ENCODE data around the gene INCENP. TPM values are rescaled to one million over a fixed set of nuclear protein-coding genes. Genes with fewer than 3 reads are reported as not detected.

The INCENP gene
- total RNA-seq, 1 donor from 2014 or later: 3.4 TPM

DNA sequence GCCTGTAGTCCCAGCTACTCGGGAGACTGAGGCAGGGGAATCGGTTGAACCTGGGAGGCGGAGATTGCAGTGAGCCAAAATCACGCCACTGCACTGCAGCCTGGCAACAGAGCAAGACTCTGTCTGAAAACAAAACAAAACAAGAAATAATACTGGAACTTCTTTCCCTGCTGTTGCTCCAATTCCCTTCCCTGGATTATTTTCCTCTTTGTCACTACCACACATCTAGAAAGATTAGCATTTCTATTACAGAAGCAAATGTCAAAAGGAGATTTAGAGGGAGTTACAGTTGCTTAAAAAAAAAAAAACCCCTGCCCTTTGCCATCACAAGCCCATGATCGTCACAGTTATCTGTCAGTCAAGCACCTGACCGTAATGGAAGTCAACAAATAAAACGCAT is 48.5 kb downstream of the INCENP start:
- Histone ChIP-seq H3K27me3 (ENCODE audit: control insufficient read depth, insufficient read depth, low read length) (peaks cover 1% of the 10 kb centered on the region), H3K4me3 (ENCODE audit: low read depth, low read length) (no peak overlapping the region), H3K36me3 (ENCODE audit: control insufficient read depth, insufficient read depth, low read length) (no peaks in the 10 kb centered on the region)
- no peak for FAIRE-seq
- no peak for DNase-seq (ENCODE audit: low read depth)
- TF ChIP-seq CTCF (IDR thresholded peaks at IDR 0.05; ENCODE audit: insufficient read depth, low read length, severe bottlenecking): no peak

GRCh38 chr11:62176766-62177165 is 53.0 kb downstream of the INCENP start:
- DNase-seq (ENCODE audit: low read depth): no peak
- no peak for TF ChIP-seq CTCF (IDR thresholded peaks at IDR 0.05; ENCODE audit: insufficient read depth, low read length, severe bottlenecking)
- no peak for FAIRE-seq
- Histone ChIP-seq H3K36me3 (ENCODE audit: control insufficient read depth, insufficient read depth, low read length) (no peaks in the 10 kb centered on the region), H3K27me3 (ENCODE audit: control insufficient read depth, insufficient read depth, low read length) (no peaks in the 10 kb centered on the region), H3K4me3 (ENCODE audit: low read depth, low read length) (no peak overlapping the region)

GRCh38 chr11:62179995-62180394 is 56.2 kb downstream of the INCENP start:
- no peak for FAIRE-seq
- H3K27me3 ChIP-seq (ENCODE audit: control insufficient read depth, insufficient read depth, low read length): peaks cover 2% of the 10 kb centered on the region
- no peak for DNase-seq (ENCODE audit: low read depth)

DNA sequence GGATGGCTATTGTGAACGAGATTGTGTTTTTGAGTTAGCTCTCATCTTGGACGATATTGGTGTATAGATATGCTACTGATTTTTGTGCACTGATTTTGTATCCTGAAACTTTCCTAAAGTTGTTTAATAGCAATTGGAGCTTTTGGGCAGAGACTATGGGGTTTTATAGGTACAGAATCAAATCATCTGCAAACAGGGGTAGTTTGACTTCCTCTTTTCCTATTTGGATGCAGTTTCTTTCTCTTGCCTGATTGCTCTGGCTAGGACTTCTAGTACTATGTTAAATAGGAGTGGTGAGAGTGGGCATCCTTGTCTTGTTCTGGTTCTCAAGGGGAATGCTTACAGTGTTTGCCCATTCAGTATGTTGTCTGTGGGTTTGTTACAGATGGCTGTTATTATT is 57.3 kb downstream of the INCENP start:
- H3K4me3 ChIP-seq (ENCODE audit: low read depth, low read length): no peak overlapping the region
- FAIRE-seq (no peak), DNase-seq (ENCODE audit: low read depth) (no peak)
- TF ChIP-seq CTCF (IDR thresholded peaks at IDR 0.05; ENCODE audit: insufficient read depth, low read length, severe bottlenecking): no peak
- H3K36me3 ChIP-seq (ENCODE audit: control insufficient read depth, insufficient read depth, low read length): no peaks in the 10 kb centered on the region
- peaks cover 2% of the 10 kb centered on the region for H3K27me3 ChIP-seq (ENCODE audit: control insufficient read depth, insufficient read depth, low read length)

More at GRCh38 chr11:62179995-62180394, 56.2 kb downstream of the INCENP start:
- H3K36me3 ChIP-seq (ENCODE audit: control insufficient read depth, insufficient read depth, low read length): no peaks in the 10 kb centered on the region
- TF ChIP-seq CTCF (IDR thresholded peaks at IDR 0.05; ENCODE audit: insufficient read depth, low read length, severe bottlenecking): no peak
- H3K4me3 ChIP-seq (ENCODE audit: low read depth, low read length): no peak overlapping the region

DNA sequence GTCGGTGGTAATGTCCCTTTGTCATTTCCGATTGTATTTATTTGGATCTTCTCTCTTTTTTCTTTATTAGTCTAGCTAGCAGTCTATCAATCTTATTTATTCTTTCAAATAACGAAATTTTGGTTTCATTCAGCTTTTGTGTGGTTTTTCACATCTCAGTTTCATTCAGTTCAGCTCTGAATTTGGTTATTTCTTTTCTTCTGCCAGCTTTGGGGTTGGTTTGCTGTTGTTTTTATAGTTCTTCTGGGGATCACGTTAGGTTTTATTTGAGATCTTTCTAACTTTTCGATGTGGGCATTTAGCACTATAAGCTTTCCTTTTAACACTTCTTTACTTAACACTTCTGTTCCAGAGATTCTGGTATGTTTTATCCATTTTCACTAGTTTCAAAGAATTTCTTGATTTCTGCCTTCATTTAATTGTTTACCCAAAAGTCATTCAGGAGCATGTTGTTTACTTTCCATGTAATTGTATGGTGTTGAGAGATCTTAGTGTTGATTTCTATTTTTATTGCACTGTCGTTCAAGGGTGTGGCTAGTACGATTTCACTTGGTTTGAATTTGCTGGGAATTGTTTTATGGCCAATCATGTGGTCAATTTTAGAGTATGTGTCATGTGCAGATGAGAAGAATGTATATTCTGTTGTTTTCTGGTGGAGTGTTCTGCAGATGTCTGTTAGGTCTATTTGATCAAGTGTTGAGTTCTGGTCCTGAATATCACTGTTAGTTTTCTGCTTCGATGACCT is 58.5 kb downstream of the INCENP start:
- H3K27me3 ChIP-seq (ENCODE audit: control insufficient read depth, insufficient read depth, low read length): peaks cover 2% of the 10 kb centered on the region
- no peak for FAIRE-seq
- H3K4me3 ChIP-seq (ENCODE audit: low read depth, low read length): no peak overlapping the region
- no peak for TF ChIP-seq CTCF (IDR thresholded peaks at IDR 0.05; ENCODE audit: insufficient read depth, low read length, severe bottlenecking)
- no peak for DNase-seq (ENCODE audit: low read depth)
- H3K36me3 ChIP-seq (ENCODE audit: control insufficient read depth, insufficient read depth, low read length): no peaks in the 10 kb centered on the region

DNA sequence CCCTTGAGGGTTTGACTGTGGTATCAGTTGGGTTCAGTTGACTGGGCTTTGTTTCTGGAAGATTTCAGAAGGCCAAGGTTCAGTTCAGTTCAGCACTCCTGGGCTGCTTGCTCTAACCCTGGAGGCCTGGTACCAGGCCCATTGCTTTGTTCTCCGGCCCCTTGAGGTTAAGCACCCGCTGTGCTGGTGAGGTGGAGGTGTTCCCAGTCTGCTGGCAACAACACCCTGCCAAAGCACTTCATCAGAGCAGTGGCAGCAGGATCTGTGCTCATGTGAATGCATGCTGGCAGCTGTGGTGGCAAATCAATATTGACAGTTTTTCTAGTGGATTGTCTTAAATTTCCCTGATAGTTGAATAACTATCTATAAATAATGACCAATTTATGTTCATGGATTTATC is 62.4 kb downstream of the INCENP start:
- Histone ChIP-seq H3K4me3 (ENCODE audit: low read depth, low read length) (no peak overlapping the region), H3K36me3 (ENCODE audit: control insufficient read depth, insufficient read depth, low read length) (no peaks in the 10 kb centered on the region), H3K27me3 (ENCODE audit: control insufficient read depth, insufficient read depth, low read length) (peaks cover 2% of the 10 kb centered on the region)
- no peak for TF ChIP-seq CTCF (IDR thresholded peaks at IDR 0.05; ENCODE audit: insufficient read depth, low read length, severe bottlenecking)
- FAIRE-seq: no peak
- DNase-seq (ENCODE audit: low read depth): no peak

Data from bronchial epithelial cell (primary cell).